GM18526 (cell line): ENCODE measurements around the gene GFAP.

Experiments used
- POLR2A ChIP-seq: IDR thresholded peaks from 3 replicates; pipeline ENCODE4 v1.6.1; 2011; ENCODE audit not compliant: insufficient read length; ENCODE audit errors: extremely low read depth

Gene GFAP

GRCh38 chr17:44872131-44872768, 43.0 kb downstream of the GFAP start:
- no peak for TF ChIP-seq POLR2A

- no peak for TF ChIP-seq POLR2A
Observed at GRCh38 chr17:44871556-44871955, 43.7 kb downstream of the GFAP start.

GRCh38 chr17:44867841-44868240, 47.5 kb downstream of the GFAP start:
- no peak for TF ChIP-seq POLR2A

- TF ChIP-seq POLR2A = no peak
Observed at GRCh38 chr17:44865931-44866330, 49.4 kb downstream of the GFAP start.

DNA sequence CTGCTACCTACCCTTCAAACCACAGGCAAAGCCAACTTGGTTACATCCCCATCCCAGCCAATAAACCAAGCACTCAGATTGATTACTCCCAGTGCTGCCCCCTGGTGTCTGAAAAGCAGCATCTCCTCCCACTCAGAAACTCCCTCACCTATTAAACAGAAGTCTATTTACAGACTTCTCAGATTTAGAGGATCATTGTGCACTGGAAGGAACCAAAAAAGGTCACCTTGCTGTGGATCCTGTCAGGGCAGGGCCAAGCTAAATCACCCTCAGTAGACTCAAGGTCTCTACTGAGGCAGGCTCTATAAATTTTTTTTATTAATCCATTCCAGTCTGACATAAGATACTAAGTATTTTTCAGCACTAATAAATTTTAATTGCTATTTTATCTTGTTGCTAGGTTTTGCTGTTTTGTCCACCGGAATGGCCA, 50.1 kb downstream of the GFAP start:
- no peak for TF ChIP-seq POLR2A

GRCh38 chr17:44864831-44865230, 50.5 kb downstream of the GFAP start:
- no peak for TF ChIP-seq POLR2A

- TF ChIP-seq POLR2A = no peak
Observed at GRCh38 chr17:44863061-44863918, 52.0 kb downstream of the GFAP start.

- TF ChIP-seq POLR2A = no peak
Observed at GRCh38 chr17:44862278-44862914, 52.9 kb downstream of the GFAP start.

DNA sequence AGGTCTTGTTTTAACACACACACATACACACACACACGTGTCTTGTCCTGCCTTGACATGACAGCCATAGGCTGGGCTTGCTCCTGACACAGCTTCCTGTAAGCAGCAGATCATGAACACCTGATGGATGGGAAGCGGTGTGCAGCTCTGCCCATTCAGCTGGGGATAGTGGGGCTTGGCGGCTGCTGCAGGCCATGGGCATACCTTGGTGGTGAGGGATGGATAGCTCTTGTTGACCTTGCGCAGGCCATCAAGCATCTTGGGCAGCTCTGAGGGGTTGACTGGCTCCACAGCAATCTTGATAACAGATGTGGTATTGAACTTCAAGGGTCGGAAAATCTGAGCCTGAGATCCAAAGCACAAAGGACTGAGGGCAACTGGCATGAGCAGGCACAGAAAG, 55.6 kb downstream of the GFAP start:
- TF ChIP-seq POLR2A = no peak

DNA sequence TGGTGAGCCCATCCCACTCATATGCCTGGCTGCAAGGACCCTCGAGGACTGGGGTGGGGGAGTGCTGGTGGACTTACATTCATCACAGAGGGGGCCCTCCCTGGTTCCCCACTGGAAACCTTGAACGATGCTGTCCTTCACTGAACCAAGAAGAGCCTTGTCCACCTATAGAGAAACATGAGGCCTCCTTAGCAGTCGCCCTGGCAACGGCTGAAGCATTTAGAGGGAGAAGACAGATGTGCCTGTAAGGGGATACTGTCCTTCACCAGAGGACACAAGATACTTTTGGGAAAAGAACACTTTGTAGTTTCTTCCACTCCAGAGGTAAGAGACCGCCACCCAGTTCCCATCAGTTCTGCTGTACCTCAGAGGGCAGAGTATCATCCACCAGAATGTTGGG, 61.1 kb downstream of the GFAP start:
- TF ChIP-seq POLR2A = no peak
